ENCODE results near the gene TRIM73. TPM values are rescaled to one million over a fixed set of nuclear protein-coding genes. Genes with fewer than 3 reads are reported as not detected.
A peak's percentile ranks its signal among the peaks of the same experiment; 100 is the strongest.
"Not testable (repeated sequence)": the region's sequence is repeated elsewhere in the genome, so short reads cannot be mapped to it uniquely, and the experiment has no call there.

The TRIM73 gene
- total and polyA plus RNA-seq, 2 of the 13 experiments (the other 11 are each of a cell fraction or from before 2014, with no cell fraction given) = 1.5 to 5.7 TPM

DNA sequence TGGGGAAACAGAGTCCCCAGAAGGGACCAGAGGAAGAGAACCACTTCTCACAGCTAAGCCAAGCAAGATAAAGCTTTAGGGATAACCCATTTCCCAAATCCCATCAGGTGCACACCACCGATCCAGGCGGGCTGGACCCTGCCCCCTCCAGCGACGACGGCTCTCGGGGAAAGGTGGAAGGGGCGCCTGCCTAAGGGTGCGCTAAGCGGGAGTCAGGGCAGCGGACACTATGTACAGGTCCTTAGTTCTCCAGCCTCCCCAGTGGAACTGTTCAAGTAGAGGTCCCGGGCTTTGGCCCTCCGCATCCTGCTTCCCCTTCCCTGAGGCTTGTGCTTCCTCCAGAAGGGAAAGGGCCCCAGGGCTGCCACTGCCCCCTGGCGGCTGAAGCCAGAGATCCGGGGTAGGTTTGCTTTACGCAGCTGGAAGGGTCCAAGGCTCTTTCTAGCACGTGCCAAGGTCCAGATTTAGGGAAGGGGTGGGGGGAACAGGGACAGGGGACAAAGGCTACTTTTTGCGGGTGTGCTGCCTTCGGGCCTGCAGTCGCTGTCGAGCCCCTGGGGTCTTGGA, 22.9 kb downstream of the TRIM73 start:
- H3K27me3 ChIP-seq (ENCODE audit: control insufficient read depth in 1 of 2, insufficient read depth in 2 of 2, low read length in 2 of 2); in situ Hi-C loops (cut with HindIII; ENCODE audit: extremely low pct_ligation_motif_present, low pct_unique_long_range_greater_than_20kb); H3K27ac ChIP-seq (ENCODE audit: extremely low read length, insufficient read depth, low read length); H2AFZ ChIP-seq (ENCODE audit: low read length); H3K4me2 ChIP-seq (ENCODE audit: low read depth, low read length); H3K4me1 ChIP-seq (ENCODE audit: insufficient read depth, low read length); H3K79me2 ChIP-seq (ENCODE audit: insufficient read depth, low read length); DNase-seq (ENCODE audit: low spot score); H3K9me3 ChIP-seq (ENCODE audit: low read length); H3K9ac ChIP-seq (ENCODE audit: insufficient read depth, low read depth, low read length); CTCF ChIA-PET (ENCODE audit: low intra/inter-chr PET ratio, low total read pairs); H4K20me1 ChIP-seq (ENCODE audit: insufficient read depth, low read length); intact Hi-C loops (cut with micrococcal nuclease; ENCODE audit: unreplicated experiment); POLR2A ChIA-PET; FAIRE-seq; H3K4me3 ChIP-seq (replicated peaks in 1 of 3; ENCODE audit: insufficient read depth in 1 of 3, low read depth in 2 of 3, low read length in 3 of 3); BruUV-seq (replicated peaks): not testable (repeated sequence)
- peak; percentile 64 for ATAC-seq
- WGBS (ENCODE audit: low lambda C conversion rate) = 93% methylated on average over 14 of the region's 20 CpGs
- TF ChIP-seq ZBTB38 (CRISPR knock-in tag; IDR thresholded peaks at IDR 0.05) = peak; percentile 78; the same call in 1 of the 2 replicates
- TF ChIP-seq, protein P1, sequence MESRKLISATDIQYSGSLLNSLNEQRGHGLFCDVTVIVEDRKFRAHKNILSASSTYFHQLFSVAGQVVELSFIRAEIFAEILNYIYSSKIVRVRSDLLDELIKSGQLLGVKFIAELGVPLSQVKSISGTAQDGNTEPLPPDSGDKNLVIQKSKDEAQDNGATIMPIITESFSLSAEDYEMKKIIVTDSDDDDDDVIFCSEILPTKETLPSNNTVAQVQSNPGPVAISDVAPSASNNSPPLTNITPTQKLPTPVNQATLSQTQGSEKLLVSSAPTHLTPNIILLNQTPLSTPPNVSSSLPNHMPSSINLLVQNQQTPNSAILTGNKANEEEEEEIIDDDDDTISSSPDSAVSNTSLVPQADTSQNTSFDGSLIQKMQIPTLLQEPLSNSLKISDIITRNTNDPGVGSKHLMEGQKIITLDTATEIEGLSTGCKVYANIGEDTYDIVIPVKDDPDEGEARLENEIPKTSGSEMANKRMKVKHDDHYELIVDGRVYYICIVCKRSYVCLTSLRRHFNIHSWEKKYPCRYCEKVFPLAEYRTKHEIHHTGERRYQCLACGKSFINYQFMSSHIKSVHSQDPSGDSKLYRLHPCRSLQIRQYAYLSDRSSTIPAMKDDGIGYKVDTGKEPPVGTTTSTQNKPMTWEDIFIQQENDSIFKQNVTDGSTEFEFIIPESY (CRISPR knock-in tag; IDR thresholded peaks at IDR 0.05) = peak; percentile 92
- H3K36me3 ChIP-seq (replicated peaks in 1 of 2; ENCODE audit: control insufficient read depth in 1 of 2, insufficient read depth in 2 of 2, low read length in 2 of 2) = peaks cover 4 to 10% of the 10 kb centered on the region in 2 experiments; a peak in 2 of 5 replicates

DNA sequence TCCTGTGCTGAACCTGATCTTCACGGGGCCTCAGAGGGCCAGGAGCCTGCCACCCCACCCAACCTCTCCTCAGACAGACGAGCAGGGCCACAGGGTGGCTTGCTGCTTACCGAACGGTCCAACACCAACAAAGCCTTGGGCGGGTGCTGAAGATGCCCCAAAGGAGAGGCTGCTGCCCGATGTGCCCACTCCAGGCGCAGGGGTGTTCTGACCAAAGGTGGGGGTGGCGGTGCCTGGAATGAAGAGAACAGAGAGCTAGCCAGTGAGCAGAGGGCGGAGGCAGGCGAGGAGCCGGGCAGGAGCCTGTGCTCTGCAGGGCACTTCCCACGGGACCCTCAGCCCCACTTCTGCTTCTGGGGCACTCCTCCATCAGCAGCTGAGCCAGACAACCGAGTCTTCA, 23.8 kb downstream of the TRIM73 start:
- H3K4me3 ChIP-seq (replicated peaks in 1 of 3; ENCODE audit: insufficient read depth in 1 of 3, low read depth in 2 of 3, low read length in 3 of 3); H3K9ac ChIP-seq (ENCODE audit: insufficient read depth, low read depth, low read length); H3K4me2 ChIP-seq (ENCODE audit: low read depth, low read length); CTCF ChIA-PET (ENCODE audit: low intra/inter-chr PET ratio, low total read pairs); H3K27me3 ChIP-seq (ENCODE audit: control insufficient read depth in 1 of 2, insufficient read depth in 2 of 2, low read length in 2 of 2); H2AFZ ChIP-seq (ENCODE audit: low read length); H3K27ac ChIP-seq (ENCODE audit: extremely low read length, insufficient read depth, low read length); H3K4me1 ChIP-seq (ENCODE audit: insufficient read depth, low read length); DNase-seq (ENCODE audit: low spot score); intact Hi-C loops (cut with micrococcal nuclease; ENCODE audit: unreplicated experiment); FAIRE-seq; H4K20me1 ChIP-seq (ENCODE audit: insufficient read depth, low read length); H3K9me3 ChIP-seq (ENCODE audit: low read length); in situ Hi-C loops (cut with HindIII; ENCODE audit: extremely low pct_ligation_motif_present, low pct_unique_long_range_greater_than_20kb); H3K79me2 ChIP-seq (ENCODE audit: insufficient read depth, low read length); BruUV-seq (replicated peaks); POLR2A ChIA-PET: not testable (repeated sequence)
- peak; percentile 5 for ATAC-seq
- WGBS (ENCODE audit: low lambda C conversion rate) = 97% methylated on average over 12 of the region's 13 CpGs
- H3K36me3 ChIP-seq (replicated peaks in 1 of 2; ENCODE audit: control insufficient read depth in 1 of 2, insufficient read depth in 2 of 2, low read length in 2 of 2) = peaks cover 6 to 12% of the 10 kb centered on the region in 2 experiments; a peak in 3 of 5 replicates
